GM12873 (cell line): ENCODE data around the gene CCDC39.

Experiments used
- CTCF ChIP-seq: IDR thresholded peaks from 2 replicates; pipeline ENCODE4 v1.5.1; 2012; ENCODE audit warnings: low read depth, mild to moderate bottlenecking, moderate library complexity, low read length, control low read depth; ENCODE audit not compliant: insufficient read depth; ENCODE audit errors: missing control alignments

The CCDC39 gene

DNA sequence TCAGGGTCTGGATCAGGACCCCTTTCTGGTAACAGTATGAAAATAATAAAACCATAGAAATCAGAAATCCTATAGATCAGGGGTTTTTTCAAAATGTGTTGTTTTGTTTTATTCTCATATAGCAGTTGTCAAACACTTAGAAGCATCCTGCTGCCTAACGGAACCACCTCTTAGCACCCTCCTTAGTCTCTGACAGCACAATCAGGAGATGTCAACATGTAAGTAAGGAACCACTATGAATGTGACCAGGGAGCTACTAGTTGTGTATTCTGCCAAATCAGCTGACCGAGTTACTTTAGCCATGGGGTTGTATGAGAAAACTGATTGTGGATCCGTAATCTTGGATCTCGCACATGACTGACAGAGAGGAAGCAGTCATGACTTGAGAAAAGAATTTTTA is 22.2 kb downstream of the CCDC39 start:
- TF ChIP-seq CTCF, result no peak

DNA sequence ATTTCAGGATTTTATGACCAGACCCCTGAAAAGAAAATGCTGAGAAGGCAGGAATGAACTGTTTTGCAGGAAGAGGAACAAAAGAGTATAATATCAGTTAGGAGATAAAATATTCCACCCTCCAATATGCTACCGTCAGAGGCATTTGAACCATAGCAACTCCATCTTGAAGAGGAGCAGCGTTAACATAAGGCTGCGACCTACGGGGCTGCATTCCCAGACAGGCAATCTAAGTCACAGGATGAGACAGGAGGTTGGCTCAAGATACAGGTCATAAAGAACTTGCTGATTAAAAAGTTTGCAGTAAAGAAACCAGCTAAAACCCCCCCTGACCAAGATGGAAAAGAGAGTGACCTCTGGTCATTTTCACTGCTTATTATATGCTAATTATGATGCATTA is 22.9 kb downstream of the CCDC39 start:
- TF ChIP-seq CTCF, result no peak

- TF ChIP-seq CTCF, result peak; percentile 36
These were observed 33.0 kb downstream of the CCDC39 start for GRCh38 chr3:180646187-180646790.

GRCh38 chr3:180640987-180641386 is 38.3 kb downstream of the CCDC39 start:
- no peak for TF ChIP-seq CTCF

GRCh38 chr3:180633722-180634121 is 45.6 kb downstream of the CCDC39 start:
- peak; percentile 28 for TF ChIP-seq CTCF

DNA sequence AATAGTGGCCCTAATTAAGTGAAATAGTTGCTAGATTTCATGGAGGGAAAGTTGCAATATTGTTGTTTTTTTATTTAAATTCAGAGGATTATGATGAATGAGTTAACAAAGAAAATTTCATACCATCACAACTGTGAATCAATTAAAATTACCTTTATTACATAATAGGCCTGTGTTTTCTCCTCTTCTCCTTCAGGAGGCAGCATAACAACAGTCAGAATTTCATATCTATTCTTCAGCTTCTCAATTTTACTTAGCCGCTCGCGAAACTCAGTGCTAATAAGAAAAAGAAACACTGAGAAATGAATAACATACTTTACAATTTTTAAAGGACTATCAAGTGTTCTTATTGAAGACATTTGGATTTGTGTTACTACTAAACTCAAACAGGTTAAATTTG is 48.0 kb downstream of the CCDC39 start:
- peak; percentile 16 for TF ChIP-seq CTCF

GRCh38 chr3:180630371-180630770 is 48.9 kb downstream of the CCDC39 start:
- no peak for TF ChIP-seq CTCF

DNA sequence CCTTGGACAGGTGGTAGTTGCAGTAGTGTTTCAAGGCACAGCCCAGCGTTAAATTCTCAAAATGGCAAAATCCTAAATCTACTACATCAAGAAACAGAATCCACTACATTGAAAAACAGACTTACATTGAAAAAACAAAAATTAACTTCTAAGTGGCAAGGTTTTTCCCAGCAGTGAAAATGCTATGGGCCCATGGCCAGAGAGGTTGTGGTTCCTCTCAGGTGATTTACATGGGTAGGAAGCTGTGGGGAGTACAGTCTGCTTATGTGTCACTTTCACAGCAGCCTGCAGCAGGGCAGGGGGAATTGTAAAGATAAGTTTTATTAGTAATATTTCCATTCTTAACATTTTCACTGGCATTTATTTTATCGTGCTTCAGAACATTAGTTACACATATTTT is 52.4 kb downstream of the CCDC39 start:
- no peak for TF ChIP-seq CTCF
